Endothelial cell of umbilical vein (primary cell): ENCODE results near the gene MYO9B.

Experiments used
- EZH2 ChIP-seq: IDR thresholded peaks from 2 replicates; pipeline ENCODE4 v1.6.1; 2012; ENCODE audit warnings: borderline replicate concordance, low read depth, mild to moderate bottlenecking, moderate library complexity, low read length, inconsistent platforms; ENCODE audit not compliant: severe bottlenecking
- MYC ChIP-seq: IDR thresholded peaks from one replicate; pipeline ENCODE4 v1.6.1; 2011; ENCODE audit warnings: mild to moderate bottlenecking, low read depth, low read length
- POLR2A ChIP-seq: IDR thresholded peaks from 2 replicates; pipeline ENCODE4 v1.6.1; 2012; ENCODE audit warnings: low read depth, mild to moderate bottlenecking, control low read depth, low read length

- TF ChIP-seq EZH2, result no peak
- TF ChIP-seq MYC, result no peak
- TF ChIP-seq POLR2A, result no peak
These were observed 61.0 kb downstream of the MYO9B start for GRCh38 chr19:17136617-17137016.
